Gastroesophageal sphincter (tissue), 2 donors: ENCODE data around the gene SYT7.

Source experiments
- POLR2A ChIP-seq, 2 donors: fragments of 450-650 bp; IDR thresholded peaks; one replicate each; pipeline ENCODE4 v1.6.1; 2017; ENCODE audit warnings: antibody characterized with exemption in 2 of 2, mild to moderate bottlenecking in 2 of 2, moderate library complexity in 1 of 2
- POLR2AphosphoS5 ChIP-seq: sonication (generic); formaldehyde crosslinking; IDR thresholded peaks from one replicate; pipeline ENCODE4 v1.6.1; 2017; ENCODE audit warnings: antibody characterized with exemption

DNA sequence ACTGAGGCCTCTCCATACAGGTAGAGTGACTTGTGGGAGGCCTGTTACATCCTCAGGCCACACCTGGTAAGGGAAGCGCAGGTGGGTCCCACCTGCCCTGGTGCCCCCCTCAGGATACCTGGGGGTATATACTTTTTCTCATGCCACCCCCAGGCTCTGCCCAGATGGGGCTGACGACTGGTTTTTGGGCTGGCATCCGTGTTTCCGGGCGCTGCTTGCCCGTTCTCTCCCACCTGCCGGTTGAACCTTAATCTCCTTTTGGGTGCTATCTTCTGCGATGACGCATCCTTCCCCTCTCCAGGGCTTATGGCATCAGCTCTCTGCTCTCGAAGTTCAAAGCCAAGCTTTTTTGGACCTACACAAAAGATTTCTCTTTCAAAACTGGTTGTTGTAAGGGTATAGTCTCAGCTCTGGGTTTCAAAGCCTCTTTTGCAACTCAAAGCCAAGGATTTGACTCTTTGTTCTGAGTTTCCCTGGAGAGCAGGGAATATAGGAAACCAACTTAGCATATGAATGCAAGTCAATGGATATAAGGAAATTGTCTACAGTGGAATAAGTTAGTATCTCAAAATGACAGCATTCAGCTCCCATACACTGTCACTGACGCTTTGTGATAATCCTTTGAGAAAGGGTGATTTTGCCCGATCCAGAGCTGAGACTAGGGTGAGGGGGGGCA, 80.9 kb downstream of the SYT7 start:
- no peak for TF ChIP-seq POLR2A (IDR thresholded peaks at IDR 0.05)
- no peak for TF ChIP-seq POLR2AphosphoS5
